SK-N-SH treated with all-trans-retinoic acid at 6 μM for 48 hours (cell line): ENCODE measurements around the gene ADCY1.

Experiments
- ATAC-seq: fragments of 200-7000 bp; cut with Tn5 transposase; 3 replicates; pipeline ENCODE4 v1.9.1; 2020; ENCODE audit warnings: mild to moderate bottlenecking, moderate library complexity
- ARNTL ChIP-seq: fragments of 450-650 bp; formaldehyde crosslinking; IDR thresholded peaks from 2 replicates; pipeline ENCODE4 v1.5.0; 2020; ENCODE audit warnings: low read depth, mild to moderate bottlenecking, moderate library complexity, borderline replicate concordance
- CREB5 ChIP-seq: fragments of 250-450 bp; sonication (Bioruptor Pico); IDR thresholded peaks from 2 replicates; pipeline ENCODE4 v1.5.1; 2020; ENCODE audit warnings: low read depth, mild to moderate bottlenecking, moderate library complexity
- CSDC2 ChIP-seq: fragments of 250-450 bp; sonication (Bioruptor Pico); IDR thresholded peaks from 2 replicates; pipeline ENCODE4 v1.5.0; 2020; ENCODE audit warnings: mild to moderate bottlenecking, moderate library complexity
- CSRNP3 ChIP-seq: fragments of 250-450 bp; sonication (Bioruptor Pico); IDR thresholded peaks from 2 replicates; pipeline ENCODE4 v1.5.1; 2021; ENCODE audit warnings: mild to moderate bottlenecking, moderate library complexity
- ESRRG ChIP-seq: fragments of 250-450 bp; sonication (Bioruptor Pico); IDR thresholded peaks from 2 replicates; pipeline ENCODE4 v1.6.1; 2021; ENCODE audit warnings: mild to moderate bottlenecking
- GLIS3 ChIP-seq: fragments of 250-450 bp; sonication (Bioruptor Pico); IDR thresholded peaks from 2 replicates; pipeline ENCODE4 v1.5.0; 2020; ENCODE audit warnings: mild to moderate bottlenecking, moderate library complexity
- OSR1 ChIP-seq: fragments of 250-450 bp; sonication (Bioruptor Pico); IDR thresholded peaks from 2 replicates; pipeline ENCODE4 v1.8.0; 2022; ENCODE audit warnings: moderate library complexity, mild to moderate bottlenecking, inconsistent platforms
- POU6F1 ChIP-seq: fragments of 250-450 bp; sonication (Bioruptor Pico); IDR thresholded peaks from 2 replicates; pipeline ENCODE4 v1.8.0; 2021; ENCODE audit warnings: low read depth, mild to moderate bottlenecking, moderate library complexity, borderline replicate concordance
- PPARA ChIP-seq: fragments of 250-450 bp; sonication (Bioruptor Pico); IDR thresholded peaks from 2 replicates; pipeline ENCODE4 v1.5.0; 2020; ENCODE audit warnings: mild to moderate bottlenecking, borderline replicate concordance
- RARB ChIP-seq: fragments of 250-450 bp; sonication (Bioruptor Pico); IDR thresholded peaks from 2 replicates; pipeline ENCODE4 v1.8.0; 2021; ENCODE audit warnings: mild to moderate bottlenecking, moderate library complexity
- SNAI2 ChIP-seq: fragments of 250-450 bp; sonication (Bioruptor Pico); IDR thresholded peaks from 2 replicates; pipeline ENCODE4 v1.5.0; 2020; ENCODE audit warnings: mild to moderate bottlenecking, moderate library complexity
- TCF4 ChIP-seq: fragments of 250-450 bp; sonication (Bioruptor Pico); IDR thresholded peaks from 2 replicates; pipeline ENCODE4 v1.8.0; 2021; ENCODE audit warnings: mild to moderate bottlenecking, moderate library complexity, borderline replicate concordance
- TOX ChIP-seq: fragments of 250-450 bp; sonication (Bioruptor Pico); IDR thresholded peaks from 2 replicates; pipeline ENCODE4 v1.8.0; 2021; ENCODE audit warnings: mild to moderate bottlenecking, moderate library complexity, borderline replicate concordance
- TSHZ2 ChIP-seq: fragments of 250-450 bp; sonication (Bioruptor Pico); IDR thresholded peaks from 2 replicates; pipeline ENCODE4 v1.5.0; 2020; ENCODE audit warnings: mild to moderate bottlenecking, moderate library complexity
- ZC3H10 ChIP-seq: fragments of 250-450 bp; sonication (Bioruptor Pico); IDR thresholded peaks from 2 replicates; pipeline ENCODE4 v1.5.1; 2021; ENCODE audit warnings: mild to moderate bottlenecking, moderate library complexity
- ZFP3 ChIP-seq: fragments of 250-450 bp; sonication (Bioruptor Pico); IDR thresholded peaks from 2 replicates; pipeline ENCODE4 v1.5.0; 2020; ENCODE audit warnings: mild to moderate bottlenecking, moderate library complexity
- ZFP30 ChIP-seq: fragments of 450-650 bp; formaldehyde crosslinking; IDR thresholded peaks from 2 replicates; pipeline ENCODE4 v1.5.0; 2022; ENCODE audit warnings: mild to moderate bottlenecking, moderate library complexity
- ZNF565 ChIP-seq: fragments of 450-650 bp; formaldehyde crosslinking; conservative IDR thresholded peaks from 2 replicates; pipeline ENCODE4 v1.5.0; 2020; ENCODE audit warnings: low read depth, mild to moderate bottlenecking, moderate library complexity
- ZNF70 ChIP-seq: fragments of 450-650 bp; formaldehyde crosslinking; IDR thresholded peaks from 2 replicates; pipeline ENCODE4 v1.5.0; 2020; ENCODE audit warnings: mild to moderate bottlenecking, moderate library complexity

Gene ADCY1

GRCh38 chr7:45617166-45617565 is 43.0 kb downstream of the ADCY1 start:
- TF ChIP-seq CREB5 (CRISPR knock-in tag): no peak
- no peak for ATAC-seq

- TF ChIP-seq CSRNP3 (CRISPR knock-in tag) (no peak), TOX (no peak), CSDC2 (CRISPR knock-in tag) (no peak), ZFP3 (CRISPR knock-in tag) (no peak), RARB (CRISPR knock-in tag) (no peak), GLIS3 (CRISPR knock-in tag) (no peak), POU6F1 (no peak), ARNTL (CRISPR knock-in tag) (no peak)
Observed at GRCh38 chr7:45622058-45622457, 47.9 kb downstream of the ADCY1 start.

GRCh38 chr7:45623157-45623556 is 49.0 kb downstream of the ADCY1 start:
- TF ChIP-seq ARNTL (CRISPR knock-in tag) (no peak), ZFP30 (CRISPR knock-in tag) (no peak), ZNF565 (no peak), ZNF70 (CRISPR knock-in tag) (no peak), ZC3H10 (CRISPR knock-in tag) (no peak), SNAI2 (CRISPR knock-in tag) (no peak), CSDC2 (CRISPR knock-in tag) (no peak), CREB5 (CRISPR knock-in tag) (no peak), TSHZ2 (CRISPR knock-in tag) (no peak), TCF4 (CRISPR knock-in tag) (no peak)

More at GRCh38 chr7:45622058-45622457, 47.9 kb downstream of the ADCY1 start:
- ATAC-seq: no peak

GRCh38 chr7:45623740-45624391 is 49.7 kb downstream of the ADCY1 start:
- TF ChIP-seq ESRRG (CRISPR knock-in tag) (no peak), ZNF565 (no peak), PPARA (no peak), ZFP30 (CRISPR knock-in tag) (no peak), CSDC2 (CRISPR knock-in tag) (no peak), TOX (no peak), CSRNP3 (CRISPR knock-in tag) (no peak), OSR1 (CRISPR knock-in tag) (no peak), ARNTL (CRISPR knock-in tag) (no peak)

More at GRCh38 chr7:45623157-45623556, 49.0 kb downstream of the ADCY1 start:
- no peak for ATAC-seq

More at GRCh38 chr7:45623740-45624391, 49.7 kb downstream of the ADCY1 start:
- no peak for ATAC-seq
